NCI-H2227 treated with DMSO at 0.1 percent for 48 hours (cell line): Measurements from ENCODE around the gene ZNG1C.
"Not testable (repeated sequence)": the region's sequence is repeated elsewhere in the genome, so short reads cannot be mapped to it uniquely, and the experiment has no call there.

Source experiments
- DNase-seq: peaks from one replicate; lab custom pipeline; 2025; lab: John Stamatoyannopoulos, UW

The ZNG1C gene

GRCh38 chr9:68241683-68242082 is at the start of gene ZNG1C:
Gene ZNG1C, plus strand, starts transcription at chr9:68241983. Its CDS starts 49 bp downstream, at chr9:68242032.
- DNase-seq: not testable (repeated sequence)

GRCh38 chr9:68242437-68242836 is 654 bp downstream of the ZNG1C start:
- DNase-seq: not testable (repeated sequence)

- DNase-seq: not testable (repeated sequence)
These were observed 39.3 kb downstream of the ZNG1C start for GRCh38 chr9:68281041-68281440.

- DNase-seq: not testable (repeated sequence)
These were observed 60.8 kb downstream of the ZNG1C start, which contains the start of gene FOXD4L3 for GRCh38 chr9:68302567-68302966. Gene FOXD4L3, plus strand, starts transcription at chr9:68302867. Its CDS starts 85 bp downstream, at chr9:68302952.

- not testable (repeated sequence) for DNase-seq
These were observed 62.0 kb downstream of the ZNG1C start for GRCh38 chr9:68303771-68304170.

- not testable (repeated sequence) for DNase-seq
These were observed 62.4 kb downstream of the ZNG1C start for GRCh38 chr9:68304212-68304611.

GRCh38 chr9:68304777-68305176 is 63.0 kb downstream of the ZNG1C start:
- not testable (repeated sequence) for DNase-seq

- not testable (repeated sequence) for DNase-seq
These were observed 64.0 kb downstream of the ZNG1C start for GRCh38 chr9:68305680-68306285.

- DNase-seq: not testable (repeated sequence)
These were observed 64.7 kb downstream of the ZNG1C start for GRCh38 chr9:68306391-68306964.

GRCh38 chr9:68307127-68307526 is 65.3 kb downstream of the ZNG1C start:
- not testable (repeated sequence) for DNase-seq

- not testable (repeated sequence) for DNase-seq
These were observed 65.9 kb downstream of the ZNG1C start for GRCh38 chr9:68307654-68308053.

GRCh38 chr9:68311208-68311607 is 69.4 kb downstream of the ZNG1C start:
- not testable (repeated sequence) for DNase-seq

GRCh38 chr9:68318209-68318608 is 76.4 kb downstream of the ZNG1C start:
- not testable (repeated sequence) for DNase-seq

- not testable (repeated sequence) for DNase-seq
These were observed 82.0 kb downstream of the ZNG1C start for GRCh38 chr9:68323749-68324148.

- not testable (repeated sequence) for DNase-seq
These were observed 82.7 kb downstream of the ZNG1C start for GRCh38 chr9:68324518-68324917.

GRCh38 chr9:68329106-68329505 is 87.3 kb downstream of the ZNG1C start:
- not testable (repeated sequence) for DNase-seq

GRCh38 chr9:68330531-68331173 is 88.9 kb downstream of the ZNG1C start:
- not testable (repeated sequence) for DNase-seq

- DNase-seq: not testable (repeated sequence)
These were observed 90.3 kb downstream of the ZNG1C start for GRCh38 chr9:68332122-68332521.

GRCh38 chr9:68335935-68336334 is 94.2 kb downstream of the ZNG1C start:
- not testable (repeated sequence) for DNase-seq

- not testable (repeated sequence) for DNase-seq
These were observed 95.0 kb downstream of the ZNG1C start for GRCh38 chr9:68336639-68337339.

GRCh38 chr9:68338000-68338399 is 96.2 kb downstream of the ZNG1C start:
- not testable (repeated sequence) for DNase-seq
